Transverse colon (tissue), 4 donors: ENCODE data around the gene OGFR. TPM values are rescaled to one million over a fixed set of nuclear protein-coding genes. Genes with fewer than 3 reads are reported as not detected.

ENCODE experiments used
- DNase-seq: peaks from one replicate; pipeline ENCODE4 v3.0.0-alpha.2; 2019
- H3K27ac ChIP-seq, 4 donors: fragments of 200-600 bp; sonication (generic); 2 replicates each; pipeline ENCODE4 v1.5.1; 2016 to 2018; ENCODE audit warnings: inconsistent platforms in 4 of 4
- H3K27me3 ChIP-seq: fragments of 200-600 bp; sonication (generic); 2 replicates; pipeline ENCODE4 v1.5.1; 2017; ENCODE audit warnings: inconsistent platforms
- H3K36me3 ChIP-seq, 4 donors: fragments of 200-600 bp; sonication (generic); 2 replicates each; pipeline ENCODE4 v1.5.1; 2017 to 2019; ENCODE audit warnings: inconsistent platforms in 4 of 4
- H3K4me1 ChIP-seq, 4 donors: fragments of 200-600 bp; sonication (generic); 2 replicates each; pipeline ENCODE4 v1.5.1; 2017 to 2020; ENCODE audit warnings: inconsistent platforms in 4 of 4
- H3K4me3 ChIP-seq, 4 donors: fragments of 200-600 bp; sonication (generic); 1 replicate in 1 of 4; 2 replicates in 3 of 4; pipeline versions ENCODE4 v1.5.1 to v1.6.1; 2017 to 2019; ENCODE audit warnings: inconsistent platforms in 4 of 4
- H3K9me3 ChIP-seq, 2 donors: fragments of 200-600 bp; sonication (generic); 2 replicates each; pipeline ENCODE4 v1.5.1; 2017 to 2019; ENCODE audit warnings: inconsistent platforms in 2 of 2
- EP300 ChIP-seq: sonication (generic); formaldehyde crosslinking; IDR thresholded peaks from one replicate; pipeline ENCODE4 v1.6.1; 2017; ENCODE audit warnings: antibody characterized with exemption, low read depth
- POLR2A ChIP-seq: fragments of 450-650 bp; IDR thresholded peaks from one replicate; pipeline ENCODE4 v1.6.1; 2016; ENCODE audit warnings: antibody characterized with exemption, mild to moderate bottlenecking, moderate library complexity
- POLR2AphosphoS5 ChIP-seq, 3 donors: sonication (generic); formaldehyde crosslinking; IDR thresholded peaks; one replicate each; pipeline ENCODE4 v1.6.1; 2016; ENCODE audit warnings: antibody characterized with exemption in 3 of 3
- WGBS, 2 donors: methylation state at CpG; one replicate each; pipeline ENCODE4 v1.1.5; 2018; ENCODE audit warnings: low coverage in 1 of 2; 5-methylcytosine and 5-hydroxymethylcytosine counted together
- in situ Hi-C, 4 donors: fragments of 200-750 bp; cut with MboI; loops; one replicate each; pipeline versions ENCODE4 v1.15.0 to v1.15.1; 2017; ENCODE audit warnings: low sequenced_read_pairs in 3 of 4, low pct_ligation_motif_present in 1 of 4, low pct_unique_long_range_greater_than_20kb in 1 of 4
- intact Hi-C: fragments of 100-400 bp; cut with DNase I; formaldehyde crosslinking; loops from one replicate; pipeline ENCODE4 v1.15.1; 2023; ENCODE audit warnings: low total_unique reads
- total RNA-seq, 4 donors: library from RNA; depleted of rRNA; stranded (reverse); fragments of >200 nt; gene quantifications; one replicate each; pipeline ENCODE4 v1.1.0, GENCODE V29; 2016
- TF ChIP-seq, protein P1 (sequence below), 5 experiments: fragments of 200-600 bp in 3 of 5; fragments of 450-650 bp in 2 of 5; sonication (generic) in 3 of 5; IDR thresholded peaks; 1 replicate in 2 of 5; 2 replicates in 3 of 5; pipeline ENCODE4 v1.5.1; 2016 to 2017; ENCODE audit warnings: antibody characterized with exemption in 5 of 5, inconsistent platforms in 3 of 5, mild to moderate bottlenecking in 2 of 5, moderate library complexity in 1 of 5

The OGFR gene
- total RNA-seq, 4 donors from 2014 or later, result 55.2 to 137 (median 71.1) TPM

DNA sequence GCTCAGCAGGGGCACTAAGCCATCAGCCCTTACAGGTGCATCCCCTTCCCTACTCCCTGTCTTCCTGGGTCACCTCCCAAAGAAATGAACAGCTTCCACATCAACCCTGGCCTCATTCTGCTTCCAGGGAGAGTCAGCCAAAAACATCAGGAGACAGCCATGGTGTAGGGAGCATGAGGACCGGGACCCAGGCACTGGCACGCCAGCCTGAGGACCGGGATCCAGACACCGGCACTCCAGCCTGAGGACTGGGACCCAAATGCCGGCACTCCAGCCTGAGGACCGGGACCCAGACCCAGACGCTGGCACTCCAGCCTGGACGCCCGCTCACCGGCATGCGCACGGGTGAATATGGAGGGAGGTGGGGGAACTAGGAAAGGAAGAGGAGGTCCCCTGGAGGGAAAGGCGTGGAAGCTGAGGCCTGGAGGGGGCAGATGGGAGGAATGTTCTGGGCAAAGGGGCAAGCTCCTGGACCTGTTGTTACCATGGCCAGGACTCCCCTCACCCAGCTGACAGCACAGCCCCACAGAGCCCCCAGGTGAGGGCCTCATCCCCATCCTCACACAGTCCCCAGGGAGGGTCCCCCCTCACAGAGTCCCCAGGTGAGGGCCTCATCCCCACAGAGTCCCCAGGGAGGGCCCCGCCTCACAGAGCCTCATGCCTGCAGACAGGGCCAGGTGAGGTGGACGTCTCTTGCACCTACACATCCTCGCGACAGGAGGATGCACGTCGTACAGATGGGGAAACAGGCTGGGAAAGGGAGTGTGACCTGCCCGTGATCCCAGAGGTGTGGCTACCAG, 34.3 kb upstream of the OGFR start:
- DNase-seq, result no peak
- Histone ChIP-seq H3K36me3 (no peaks in the 10 kb centered on the region), H3K9me3 (no peaks in the 10 kb centered on the region), H3K27ac (no peak overlapping the region), H3K4me1 (peaks cover 0 to 3% (median 0%) of the 10 kb centered on the region in 4 donors), H3K4me3 (no peak overlapping the region), H3K27me3 (peaks cover 11% of the 10 kb centered on the region)
- in situ Hi-C loops (no loop called here), intact Hi-C loops (no loop called here)
- TF ChIP-seq POLR2A, result no peak
- no peak for TF ChIP-seq POLR2AphosphoS5 (IDR thresholded peaks at IDR 0.05)
- TF ChIP-seq EP300, result no peak
- TF ChIP-seq, protein P1, sequence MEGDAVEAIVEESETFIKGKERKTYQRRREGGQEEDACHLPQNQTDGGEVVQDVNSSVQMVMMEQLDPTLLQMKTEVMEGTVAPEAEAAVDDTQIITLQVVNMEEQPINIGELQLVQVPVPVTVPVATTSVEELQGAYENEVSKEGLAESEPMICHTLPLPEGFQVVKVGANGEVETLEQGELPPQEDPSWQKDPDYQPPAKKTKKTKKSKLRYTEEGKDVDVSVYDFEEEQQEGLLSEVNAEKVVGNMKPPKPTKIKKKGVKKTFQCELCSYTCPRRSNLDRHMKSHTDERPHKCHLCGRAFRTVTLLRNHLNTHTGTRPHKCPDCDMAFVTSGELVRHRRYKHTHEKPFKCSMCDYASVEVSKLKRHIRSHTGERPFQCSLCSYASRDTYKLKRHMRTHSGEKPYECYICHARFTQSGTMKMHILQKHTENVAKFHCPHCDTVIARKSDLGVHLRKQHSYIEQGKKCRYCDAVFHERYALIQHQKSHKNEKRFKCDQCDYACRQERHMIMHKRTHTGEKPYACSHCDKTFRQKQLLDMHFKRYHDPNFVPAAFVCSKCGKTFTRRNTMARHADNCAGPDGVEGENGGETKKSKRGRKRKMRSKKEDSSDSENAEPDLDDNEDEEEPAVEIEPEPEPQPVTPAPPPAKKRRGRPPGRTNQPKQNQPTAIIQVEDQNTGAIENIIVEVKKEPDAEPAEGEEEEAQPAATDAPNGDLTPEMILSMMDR (IDR thresholded peaks at IDR 0.05), result no peak
- WGBS, 2 donors, result 85 to 91% methylated on average over 4 to 20 of the region's 20 CpGs

DNA sequence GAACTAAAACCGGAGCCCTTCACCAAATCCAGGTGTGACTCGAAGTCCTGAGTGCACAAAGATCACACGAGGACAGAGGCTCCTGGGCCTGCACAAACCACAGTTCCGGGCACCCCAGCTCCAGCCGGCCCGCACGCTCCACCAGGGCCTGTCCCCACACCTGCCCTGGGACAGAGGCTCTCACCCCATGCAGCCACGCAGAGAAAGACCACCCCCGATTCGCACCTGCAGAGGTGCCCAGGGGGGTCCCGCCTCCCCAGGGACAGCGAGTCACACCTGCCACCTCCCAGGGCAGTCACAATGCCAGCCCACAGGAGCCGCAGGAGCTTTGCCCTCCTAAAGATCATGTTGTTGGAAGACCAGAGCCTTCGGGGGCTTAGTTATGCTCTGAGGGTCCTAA, 33.7 kb upstream of the OGFR start:
- WGBS, 2 donors, result 81 to 100% methylated on average over 1 to 14 of the region's 14 CpGs
- DNase-seq, result no peak
- TF ChIP-seq EP300 (no peak), POLR2AphosphoS5 (IDR thresholded peaks at IDR 0.05) (no peak), POLR2A (no peak)
- TF ChIP-seq, protein P1 (IDR thresholded peaks at IDR 0.05), result no peak
- H3K27ac ChIP-seq, result no peak overlapping the region
- H3K9me3 ChIP-seq, result no peaks in the 10 kb centered on the region
- peaks cover 11% of the 10 kb centered on the region for H3K27me3 ChIP-seq
- in situ Hi-C loops (no loop called here), intact Hi-C loops (no loop called here)
- peaks cover 0 to 3% (median 0%) of the 10 kb centered on the region in 4 donors for H3K4me1 ChIP-seq
- no peak overlapping the region for H3K4me3 ChIP-seq
- H3K36me3 ChIP-seq, result no peaks in the 10 kb centered on the region

DNA sequence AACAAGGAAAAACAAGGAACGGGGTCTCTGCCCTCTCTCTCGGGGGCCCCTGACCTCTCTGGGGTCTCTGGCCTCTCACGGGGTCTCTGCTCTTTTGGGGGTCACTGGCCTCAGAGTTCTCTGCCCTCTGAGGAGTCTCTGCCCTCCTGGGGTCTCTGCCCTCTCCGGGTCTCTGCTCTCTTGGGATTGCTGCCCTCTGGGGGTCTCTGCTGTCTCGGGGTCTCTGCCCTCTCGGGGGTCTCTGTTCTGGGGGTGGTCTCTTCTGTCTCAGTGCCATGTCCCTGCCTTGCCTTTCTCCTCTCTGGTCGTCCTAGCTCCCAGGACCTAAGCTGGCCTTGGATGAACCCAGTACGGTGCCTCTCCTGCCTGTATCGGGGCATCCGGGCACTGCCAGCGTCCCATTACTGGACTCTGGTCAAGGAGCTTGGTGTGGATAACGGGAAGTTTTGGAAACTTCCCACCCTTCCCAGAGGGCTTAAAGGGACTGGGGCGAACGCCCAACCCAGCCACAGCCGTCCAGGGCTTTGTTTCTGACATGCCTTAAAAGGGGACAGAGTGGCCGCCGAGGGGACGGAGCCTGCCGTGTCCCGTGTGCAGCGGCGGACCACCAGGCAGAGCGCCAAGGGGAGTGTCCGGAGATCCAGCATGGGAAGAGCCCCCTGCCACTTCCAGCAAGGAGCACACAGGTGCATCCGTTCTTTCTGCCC, 33.1 kb upstream of the OGFR start:
- WGBS, 2 donors, result 83 to 93% methylated on average over 3 to 25 of the region's 25 CpGs
- intact Hi-C loops, result no loop called here
- H3K4me1 ChIP-seq, result peaks cover 0 to 8% (median 1%) of the 10 kb centered on the region in 4 donors
- H3K9me3 ChIP-seq, result no peaks in the 10 kb centered on the region
- no peak overlapping the region for H3K4me3 ChIP-seq
- H3K27ac ChIP-seq, result no peak overlapping the region
- no peak for DNase-seq
- TF ChIP-seq POLR2AphosphoS5 (IDR thresholded peaks at IDR 0.05), result no peak
- TF ChIP-seq, protein P1 (IDR thresholded peaks at IDR 0.05), result no peak
- no peak for TF ChIP-seq EP300
- TF ChIP-seq POLR2A, result no peak
- H3K27me3 ChIP-seq, result peaks cover 11% of the 10 kb centered on the region
- in situ Hi-C loops, result no loop called here
- no peaks in the 10 kb centered on the region for H3K36me3 ChIP-seq

- 80 to 90% methylated on average over 2 to 23 of the region's 23 CpGs for WGBS, 2 donors
- no peak for TF ChIP-seq POLR2A
- TF ChIP-seq, protein P1 (IDR thresholded peaks at IDR 0.05), result no peak
- TF ChIP-seq POLR2AphosphoS5 (IDR thresholded peaks at IDR 0.05), result no peak
- TF ChIP-seq EP300, result no peak
- H3K4me3 ChIP-seq, result no peak overlapping the region
- intact Hi-C loops (no loop called here), in situ Hi-C loops (no loop called here)
- peaks cover 0 to 10% (median 2%) of the 10 kb centered on the region in 4 donors for H3K4me1 ChIP-seq
- DNase-seq, result no peak
- H3K27me3 ChIP-seq, result peaks cover 5% of the 10 kb centered on the region
- no peaks in the 10 kb centered on the region for H3K9me3 ChIP-seq
- H3K36me3 ChIP-seq, result no peaks in the 10 kb centered on the region
- H3K27ac ChIP-seq, result no peak overlapping the region
Observed at GRCh38 chr20:62772103-62772611, 32.5 kb upstream of the OGFR start.
